ENCODE measurements around the gene VWA2.

- no peak for TF ChIP-seq ARNT (IDR thresholded peaks at IDR 0.05)
- no peak for TF ChIP-seq FOXA1 (IDR thresholded peaks at IDR 0.05)
- no peak for TF ChIP-seq FOXK2 (IDR thresholded peaks at IDR 0.05)
Observed at GRCh38 chr10:114256008-114256765, 17.1 kb downstream of the VWA2 start.

Data from HEK293T (cell line).